ENCODE results near the gene PARP16.

Gene PARP16

GRCh38 chr15:65286704-65287519, at the start of gene PARP16:
PARP16 (minus strand) TSS chr15:65286883; CDS start chr15:65286426, 457 bp downstream.
- Histone ChIP-seq H3K9me3 (ENCODE audit: control insufficient read depth in 5 of 5, low read length in 5 of 5) (no peaks in the 10 kb centered on the region), H3K36me3 (ENCODE audit: control insufficient read depth in 5 of 5, insufficient read depth in 5 of 5, low read length in 5 of 5) (peaks cover 0 to 4% (median 0%) of the 10 kb centered on the region in 5 donors), H3K4me1 (ENCODE audit: control insufficient read depth in 5 of 5, insufficient read depth in 5 of 5, low read length in 5 of 5) (peaks cover 3 to 20% (median 15%) of the 10 kb centered on the region in 5 donors), H3K9ac (ENCODE audit: low read length in 5 of 5) (peak within 1 kb of the TSS; percentile 63 to 92 (median 84)), H3K4me3 (ENCODE audit: low read depth in 1 of 5, low read length in 5 of 5) (peak within 1 kb of the TSS; percentile 80 to 84 (median 82)), H3K27ac (ENCODE audit: low read depth, low read length) (peak within 1 kb of the TSS; percentile 75), H3K27me3 (ENCODE audit: control insufficient read depth in 5 of 5, insufficient read depth in 4 of 5, low read length in 5 of 5) (no peaks in the 10 kb centered on the region)

GRCh38 chr15:65335278-65336055, 48.8 kb upstream of the PARP16 start:
- no peaks in the 10 kb centered on the region for H3K9me3 ChIP-seq (ENCODE audit: control insufficient read depth in 5 of 5, low read length in 5 of 5)
- no peak overlapping the region for H3K9ac ChIP-seq (ENCODE audit: low read length in 5 of 5)
- no peak overlapping the region for H3K4me3 ChIP-seq (ENCODE audit: low read depth in 1 of 5, low read length in 5 of 5)
- H3K4me1 ChIP-seq (ENCODE audit: control insufficient read depth in 5 of 5, insufficient read depth in 5 of 5, low read length in 5 of 5): no peaks in the 10 kb centered on the region
- H3K27me3 ChIP-seq (ENCODE audit: control insufficient read depth in 5 of 5, insufficient read depth in 4 of 5, low read length in 5 of 5): peaks cover 0 to 30% (median 21%) of the 10 kb centered on the region in 5 donors
- no peak overlapping the region for H3K27ac ChIP-seq (ENCODE audit: low read depth, low read length)
- H3K36me3 ChIP-seq (ENCODE audit: control insufficient read depth in 5 of 5, insufficient read depth in 5 of 5, low read length in 5 of 5): no peaks in the 10 kb centered on the region

GRCh38 chr15:65334586-65335231, 48.0 kb upstream of the PARP16 start:
- H3K9ac ChIP-seq (ENCODE audit: low read length in 5 of 5): no peak overlapping the region
- H3K4me3 ChIP-seq (ENCODE audit: low read depth in 1 of 5, low read length in 5 of 5): no peak overlapping the region
- no peaks in the 10 kb centered on the region for H3K36me3 ChIP-seq (ENCODE audit: control insufficient read depth in 5 of 5, insufficient read depth in 5 of 5, low read length in 5 of 5)
- H3K27me3 ChIP-seq (ENCODE audit: control insufficient read depth in 5 of 5, insufficient read depth in 4 of 5, low read length in 5 of 5): peaks cover 0 to 27% (median 21%) of the 10 kb centered on the region in 5 donors
- no peaks in the 10 kb centered on the region for H3K9me3 ChIP-seq (ENCODE audit: control insufficient read depth in 5 of 5, low read length in 5 of 5)
- no peaks in the 10 kb centered on the region for H3K4me1 ChIP-seq (ENCODE audit: control insufficient read depth in 5 of 5, insufficient read depth in 5 of 5, low read length in 5 of 5)
- H3K27ac ChIP-seq (ENCODE audit: low read depth, low read length): no peak overlapping the region

GRCh38 chr15:65333856-65334255, 47.2 kb upstream of the PARP16 start:
- no peak overlapping the region for H3K4me3 ChIP-seq (ENCODE audit: low read depth in 1 of 5, low read length in 5 of 5)
- peaks cover 0 to 26% (median 21%) of the 10 kb centered on the region in 5 donors for H3K27me3 ChIP-seq (ENCODE audit: control insufficient read depth in 5 of 5, insufficient read depth in 4 of 5, low read length in 5 of 5)
- no peaks in the 10 kb centered on the region for H3K4me1 ChIP-seq (ENCODE audit: control insufficient read depth in 5 of 5, insufficient read depth in 5 of 5, low read length in 5 of 5)
- H3K9ac ChIP-seq (ENCODE audit: low read length in 5 of 5): no peak overlapping the region
- no peaks in the 10 kb centered on the region for H3K36me3 ChIP-seq (ENCODE audit: control insufficient read depth in 5 of 5, insufficient read depth in 5 of 5, low read length in 5 of 5)
- H3K9me3 ChIP-seq (ENCODE audit: control insufficient read depth in 5 of 5, low read length in 5 of 5): no peaks in the 10 kb centered on the region
- H3K27ac ChIP-seq (ENCODE audit: low read depth, low read length): no peak overlapping the region

GRCh38 chr15:65333148-65333820, 46.6 kb upstream of the PARP16 start:
- H3K9me3 ChIP-seq (ENCODE audit: control insufficient read depth in 5 of 5, low read length in 5 of 5): no peaks in the 10 kb centered on the region
- no peaks in the 10 kb centered on the region for H3K36me3 ChIP-seq (ENCODE audit: control insufficient read depth in 5 of 5, insufficient read depth in 5 of 5, low read length in 5 of 5)
- no peak overlapping the region for H3K9ac ChIP-seq (ENCODE audit: low read length in 5 of 5)
- no peak overlapping the region for H3K27ac ChIP-seq (ENCODE audit: low read depth, low read length)
- H3K27me3 ChIP-seq (ENCODE audit: control insufficient read depth in 5 of 5, insufficient read depth in 4 of 5, low read length in 5 of 5): peaks cover 0 to 26% (median 20%) of the 10 kb centered on the region in 5 donors
- no peak overlapping the region for H3K4me3 ChIP-seq (ENCODE audit: low read depth in 1 of 5, low read length in 5 of 5)
- no peaks in the 10 kb centered on the region for H3K4me1 ChIP-seq (ENCODE audit: control insufficient read depth in 5 of 5, insufficient read depth in 5 of 5, low read length in 5 of 5)

GRCh38 chr15:65332391-65333147, 45.9 kb upstream of the PARP16 start:
- Histone ChIP-seq H3K27me3 (ENCODE audit: control insufficient read depth in 5 of 5, insufficient read depth in 4 of 5, low read length in 5 of 5) (peaks cover 0 to 21% (median 14%) of the 10 kb centered on the region in 5 donors), H3K4me1 (ENCODE audit: control insufficient read depth in 5 of 5, insufficient read depth in 5 of 5, low read length in 5 of 5) (no peaks in the 10 kb centered on the region), H3K36me3 (ENCODE audit: control insufficient read depth in 5 of 5, insufficient read depth in 5 of 5, low read length in 5 of 5) (no peaks in the 10 kb centered on the region), H3K4me3 (ENCODE audit: low read depth in 1 of 5, low read length in 5 of 5) (no peak overlapping the region), H3K9me3 (ENCODE audit: control insufficient read depth in 5 of 5, low read length in 5 of 5) (no peaks in the 10 kb centered on the region), H3K9ac (ENCODE audit: low read length in 5 of 5) (no peak overlapping the region), H3K27ac (ENCODE audit: low read depth, low read length) (no peak overlapping the region)

- no peak overlapping the region for H3K27ac ChIP-seq (ENCODE audit: low read depth, low read length)
- H3K4me3 ChIP-seq (ENCODE audit: low read depth in 1 of 5, low read length in 5 of 5): no peak overlapping the region
- no peaks in the 10 kb centered on the region for H3K36me3 ChIP-seq (ENCODE audit: control insufficient read depth in 5 of 5, insufficient read depth in 5 of 5, low read length in 5 of 5)
- H3K27me3 ChIP-seq (ENCODE audit: control insufficient read depth in 5 of 5, insufficient read depth in 4 of 5, low read length in 5 of 5): peaks cover 0 to 15% (median 14%) of the 10 kb centered on the region in 5 donors
- H3K4me1 ChIP-seq (ENCODE audit: control insufficient read depth in 5 of 5, insufficient read depth in 5 of 5, low read length in 5 of 5): no peaks in the 10 kb centered on the region
- H3K9ac ChIP-seq (ENCODE audit: low read length in 5 of 5): no peak overlapping the region
- H3K9me3 ChIP-seq (ENCODE audit: control insufficient read depth in 5 of 5, low read length in 5 of 5): no peaks in the 10 kb centered on the region
Measured at GRCh38 chr15:65331811-65332210, 45.1 kb upstream of the PARP16 start.

- Histone ChIP-seq H3K9me3 (ENCODE audit: control insufficient read depth in 5 of 5, low read length in 5 of 5) (no peaks in the 10 kb centered on the region), H3K36me3 (ENCODE audit: control insufficient read depth in 5 of 5, insufficient read depth in 5 of 5, low read length in 5 of 5) (no peaks in the 10 kb centered on the region), H3K4me3 (ENCODE audit: low read depth in 1 of 5, low read length in 5 of 5) (no peak overlapping the region), H3K27me3 (ENCODE audit: control insufficient read depth in 5 of 5, insufficient read depth in 4 of 5, low read length in 5 of 5) (peaks cover 0 to 15% (median 14%) of the 10 kb centered on the region in 5 donors), H3K27ac (ENCODE audit: low read depth, low read length) (no peak overlapping the region), H3K4me1 (ENCODE audit: control insufficient read depth in 5 of 5, insufficient read depth in 5 of 5, low read length in 5 of 5) (peaks cover 0 to 4% (median 3%) of the 10 kb centered on the region in 5 donors), H3K9ac (ENCODE audit: low read length in 5 of 5) (no peak overlapping the region)
Measured at GRCh38 chr15:65330934-65331645, 44.4 kb upstream of the PARP16 start.

Measured in subcutaneous abdominal adipose tissue (tissue), 5 donors.